Left ventricle myocardium inferior (tissue), 1 donor: ENCODE measurements around the gene RABIF. TPM values are rescaled to one million over a fixed set of nuclear protein-coding genes. Genes with fewer than 3 reads are reported as not detected.
"Not testable (repeated sequence)": the region's sequence is repeated elsewhere in the genome, so short reads cannot be mapped to it uniquely, and the experiment has no call there.

Experiments used
- DNase-seq: peaks from one replicate; pipeline ENCODE4 v3.0.0-alpha.2; 2020
- H3K27ac ChIP-seq: fragments of 200-600 bp; replicated peaks from 2 replicates; pipeline ENCODE4 v1.8.0; 2021
- H3K27me3 ChIP-seq: fragments of 200-600 bp; 2 replicates; pipeline ENCODE4 v1.8.0; 2021; ENCODE audit warnings: low read depth
- H3K36me3 ChIP-seq: fragments of 200-600 bp; 2 replicates; pipeline ENCODE4 v1.8.0; 2021
- H3K4me1 ChIP-seq: fragments of 200-600 bp; 2 replicates; pipeline ENCODE4 v1.8.0; 2021
- H3K4me3 ChIP-seq: fragments of 200-600 bp; 2 replicates; pipeline ENCODE4 v1.8.0; 2021; ENCODE audit warnings: mild to moderate bottlenecking, moderate library complexity
- H3K9me3 ChIP-seq: fragments of 200-600 bp; replicated peaks from 2 replicates; pipeline ENCODE4 v1.8.0; 2021
- intact Hi-C: fragments of 100-400 bp; cut with micrococcal nuclease; formaldehyde crosslinking; loops from one replicate; pipeline ENCODE4 v1.11.0; 2022
- total RNA-seq: library from RNA; stranded (reverse); fragmentation: NEBNext Ultra II Directional; extraction: Animal tissue kit (Norgen Biotek cat#: 25700); gene quantifications from one replicate; pipeline ENCODE4 v1.2.1, GENCODE V29; 2021
- TF ChIP-seq, protein P1 (sequence below): fragments of 200-600 bp; IDR thresholded peaks from 2 replicates; pipeline ENCODE4 v1.8.0; 2021; ENCODE audit warnings: antibody characterized with exemption, mild to moderate bottlenecking, borderline replicate concordance
- donor health status: DM: no; HTN: yes; CAD: no; lungs with severe emphysema.

The RABIF gene
- total RNA-seq, 1 donor from 2014 or later, result 5.4 TPM

DNA sequence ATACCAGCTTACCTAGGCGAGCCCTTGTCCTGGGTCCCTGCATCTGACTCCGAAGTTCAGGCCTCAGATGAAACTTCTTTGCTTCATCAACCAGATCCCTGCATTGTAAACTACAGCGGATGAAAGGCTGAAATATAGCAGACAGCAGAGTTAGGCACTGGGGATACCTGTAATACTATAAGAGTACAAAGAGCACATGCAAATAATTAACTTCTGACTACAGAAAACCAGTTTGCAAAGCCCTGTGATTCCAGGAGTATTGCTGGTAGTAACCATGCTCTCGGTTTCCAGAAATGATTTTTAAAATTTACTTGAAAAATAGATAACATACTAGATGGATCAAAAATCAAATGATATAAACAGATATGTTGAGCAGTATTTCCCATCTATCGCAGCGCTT lies 20.0 kb upstream of the RABIF start:
- Histone ChIP-seq H3K27ac (no peak overlapping the region), H3K36me3 (peaks cover 89% of the 10 kb centered on the region), H3K4me3 (no peak overlapping the region), H3K9me3 (no peaks in the 10 kb centered on the region), H3K4me1 (no peaks in the 10 kb centered on the region), H3K27me3 (no peaks in the 10 kb centered on the region)
- TF ChIP-seq, protein P1, sequence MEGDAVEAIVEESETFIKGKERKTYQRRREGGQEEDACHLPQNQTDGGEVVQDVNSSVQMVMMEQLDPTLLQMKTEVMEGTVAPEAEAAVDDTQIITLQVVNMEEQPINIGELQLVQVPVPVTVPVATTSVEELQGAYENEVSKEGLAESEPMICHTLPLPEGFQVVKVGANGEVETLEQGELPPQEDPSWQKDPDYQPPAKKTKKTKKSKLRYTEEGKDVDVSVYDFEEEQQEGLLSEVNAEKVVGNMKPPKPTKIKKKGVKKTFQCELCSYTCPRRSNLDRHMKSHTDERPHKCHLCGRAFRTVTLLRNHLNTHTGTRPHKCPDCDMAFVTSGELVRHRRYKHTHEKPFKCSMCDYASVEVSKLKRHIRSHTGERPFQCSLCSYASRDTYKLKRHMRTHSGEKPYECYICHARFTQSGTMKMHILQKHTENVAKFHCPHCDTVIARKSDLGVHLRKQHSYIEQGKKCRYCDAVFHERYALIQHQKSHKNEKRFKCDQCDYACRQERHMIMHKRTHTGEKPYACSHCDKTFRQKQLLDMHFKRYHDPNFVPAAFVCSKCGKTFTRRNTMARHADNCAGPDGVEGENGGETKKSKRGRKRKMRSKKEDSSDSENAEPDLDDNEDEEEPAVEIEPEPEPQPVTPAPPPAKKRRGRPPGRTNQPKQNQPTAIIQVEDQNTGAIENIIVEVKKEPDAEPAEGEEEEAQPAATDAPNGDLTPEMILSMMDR, result no peak
- no peak for DNase-seq
- intact Hi-C loops, result no loop called here

DNA sequence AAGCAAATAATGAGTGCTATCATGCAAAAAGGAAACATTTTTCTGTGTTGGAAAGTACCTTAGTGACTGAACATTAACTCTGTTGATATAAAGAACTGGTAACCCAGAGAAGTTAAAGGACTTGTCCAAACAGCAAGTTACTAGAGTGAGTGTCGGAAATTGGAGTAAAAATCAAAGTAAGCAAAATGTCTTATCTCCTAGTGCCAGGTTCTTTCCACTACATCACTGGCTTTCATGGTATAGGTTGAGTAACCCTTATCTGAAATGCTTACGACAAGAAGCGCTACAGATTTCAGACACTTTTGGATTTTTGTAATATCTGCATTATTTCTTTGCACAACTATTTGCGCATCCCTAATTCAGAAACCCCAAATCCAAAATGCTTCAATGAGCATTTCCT lies 16.4 kb upstream of the RABIF start:
- Histone ChIP-seq H3K4me1 (no peaks in the 10 kb centered on the region), H3K27ac (no peak overlapping the region), H3K9me3 (no peaks in the 10 kb centered on the region), H3K27me3 (no peaks in the 10 kb centered on the region), H3K36me3 (peaks cover 87% of the 10 kb centered on the region), H3K4me3 (no peak overlapping the region)
- intact Hi-C loops, result no loop called here
- TF ChIP-seq, protein P1, result no peak
- no peak for DNase-seq

DNA sequence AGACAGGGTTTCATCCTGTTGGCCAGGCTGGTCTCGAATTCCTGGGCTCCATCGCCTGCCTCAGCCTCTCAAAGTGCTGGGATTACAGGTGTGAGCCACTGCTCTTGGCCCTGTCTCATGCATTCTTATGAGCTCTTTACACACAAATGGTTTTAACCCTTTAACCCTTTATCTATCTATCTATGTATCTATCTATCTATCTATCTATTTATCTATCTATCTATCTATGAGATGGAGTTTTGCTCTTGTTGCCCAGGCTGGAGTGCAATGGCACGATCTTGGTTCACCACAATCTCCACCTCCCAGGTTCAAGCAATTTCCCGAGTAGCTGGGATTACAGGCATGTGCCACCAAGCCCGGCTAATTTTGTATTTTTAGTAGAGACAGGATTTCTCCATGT lies 14.9 kb upstream of the RABIF start:
- intact Hi-C loops, H3K9me3 ChIP-seq, DNase-seq, H3K4me1 ChIP-seq, H3K27me3 ChIP-seq, H3K4me3 ChIP-seq, H3K27ac ChIP-seq: not testable (repeated sequence)
- H3K36me3 ChIP-seq, result peaks cover 86% of the 10 kb centered on the region

DNA sequence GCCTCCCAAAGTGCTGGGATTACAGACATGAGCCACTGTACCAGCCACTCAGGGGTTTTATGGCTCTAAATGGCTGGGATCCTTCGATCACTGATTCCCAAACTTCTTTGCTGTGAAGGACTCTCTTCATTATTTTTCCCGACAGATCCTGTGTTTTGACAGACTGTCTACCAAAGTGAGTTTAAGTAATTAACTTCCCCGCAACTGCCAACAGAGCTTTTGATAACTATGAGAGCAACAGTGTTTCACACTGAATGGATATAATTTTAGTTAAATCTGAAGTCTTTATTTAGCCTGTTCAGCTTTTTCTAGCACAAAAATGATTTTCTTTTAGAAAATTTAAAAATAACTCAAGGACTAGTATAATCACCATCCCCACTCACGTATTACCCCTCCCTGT lies 12.6 kb upstream of the RABIF start:
- H3K36me3 ChIP-seq, result peaks cover 85% of the 10 kb centered on the region
- H3K9me3 ChIP-seq, result no peaks in the 10 kb centered on the region
- H3K27me3 ChIP-seq, result no peaks in the 10 kb centered on the region
- H3K27ac ChIP-seq, result no peak overlapping the region
- no peaks in the 10 kb centered on the region for H3K4me1 ChIP-seq
- TF ChIP-seq, protein P1, result no peak
- no peak overlapping the region for H3K4me3 ChIP-seq
- no peak for DNase-seq
- intact Hi-C loops, result no loop called here

DNA sequence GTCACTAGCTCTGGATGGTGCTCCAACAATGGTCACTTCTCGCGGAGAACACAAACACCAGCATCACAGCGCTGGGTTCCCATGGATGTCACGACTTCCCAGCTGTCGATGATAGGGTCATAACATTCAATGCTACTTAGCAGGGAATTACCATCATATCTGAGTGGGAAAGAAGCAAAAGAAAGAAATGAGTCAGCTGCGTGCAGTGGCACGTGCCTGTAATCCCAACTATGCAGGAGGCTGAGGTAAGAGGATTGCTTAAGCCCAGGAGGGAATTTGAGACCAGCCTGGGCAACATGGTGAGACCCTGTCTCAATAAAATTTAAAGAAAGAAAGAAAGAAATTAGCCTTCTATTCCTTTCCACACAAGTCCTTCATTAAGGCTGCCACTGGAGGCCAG lies 3.6 kb upstream of the RABIF start:
- TF ChIP-seq, protein P1, result no peak
- no peaks in the 10 kb centered on the region for H3K27me3 ChIP-seq
- intact Hi-C loops, result no loop called here
- H3K9me3 ChIP-seq, result no peaks in the 10 kb centered on the region
- H3K36me3 ChIP-seq, result peaks cover 72% of the 10 kb centered on the region
- no peak for DNase-seq
- peaks cover 18% of the 10 kb centered on the region for H3K4me1 ChIP-seq
- no peak overlapping the region for H3K27ac ChIP-seq
- H3K4me3 ChIP-seq, result no peak overlapping the region

DNA sequence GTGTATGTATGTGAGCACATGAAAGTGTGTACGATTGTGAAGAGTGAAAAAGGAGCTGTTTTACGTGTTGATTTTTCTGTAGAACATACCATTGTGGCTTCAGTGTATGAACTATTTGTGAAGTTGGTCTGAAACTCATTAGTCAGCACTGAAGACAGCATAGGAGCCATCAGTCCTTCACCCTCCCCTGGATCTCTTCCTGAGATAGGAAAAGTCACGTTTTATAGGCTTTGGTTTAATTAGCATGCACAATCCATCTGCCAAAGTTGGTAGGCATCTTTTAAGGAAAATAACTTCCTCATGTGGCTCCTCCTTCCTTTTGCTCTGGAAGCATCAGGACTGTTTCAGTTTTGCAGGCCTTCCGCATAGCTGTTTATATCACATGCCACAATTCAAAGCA lies 1.4 kb upstream of the RABIF start:
- intact Hi-C loops, result no loop called here
- peaks cover 52% of the 10 kb centered on the region for H3K36me3 ChIP-seq

More for the DNA sequence above, 1.4 kb upstream of the RABIF start:
- H3K4me3 ChIP-seq, result no peak overlapping the region
- H3K4me1 ChIP-seq, result peaks cover 20% of the 10 kb centered on the region
- no peaks in the 10 kb centered on the region for H3K9me3 ChIP-seq
- DNase-seq, result no peak
- no peaks in the 10 kb centered on the region for H3K27me3 ChIP-seq
- no peak overlapping the region for H3K27ac ChIP-seq
- TF ChIP-seq, protein P1, result no peak
